Stomach (tissue), 9 donors: ENCODE data around the gene TRPC6. TPM values are rescaled to one million over a fixed set of nuclear protein-coding genes. Genes with fewer than 3 reads are reported as not detected.

Experiments used
- DNase-seq, 2 donors: peaks; one replicate each; pipeline versions ENCODE4 v3.0.0 to v3.0.0-alpha.2; 2013 to 2019
- H3K27ac ChIP-seq, 5 donors: fragments of 200-600 bp in 4 of 5; sonication (generic) in 4 of 5; one replicate each; pipeline ENCODE4 v1.5.1; 2013 to 2019; ENCODE audit warnings: mild to moderate bottlenecking in 1 of 5, moderate library complexity in 1 of 5
- H3K27me3 ChIP-seq, 3 donors: fragments of 200-600 bp; sonication (generic); one replicate each; pipeline ENCODE4 v1.5.1; 2017 to 2019; ENCODE audit warnings: mixed run types in 1 of 3
- H3K36me3 ChIP-seq, 4 donors: fragments of 200-600 bp; sonication (generic); 1 replicate in 3 of 4; 2 replicates in 1 of 4; pipeline ENCODE4 v1.5.1; 2016 to 2019
- H3K4me1 ChIP-seq, 4 donors: fragments of 200-600 bp; sonication (generic); one replicate each; pipeline ENCODE4 v1.5.1; 2016 to 2019
- H3K4me3 ChIP-seq, 4 donors: fragments of 200-600 bp; sonication (generic) in 3 of 4; one replicate each; pipeline ENCODE4 v1.5.1; 2016 to 2019; ENCODE audit warnings: mild to moderate bottlenecking in 1 of 4
- H3K9me3 ChIP-seq, 4 donors: fragments of 200-600 bp; sonication (generic); one replicate each; pipeline ENCODE4 v1.5.1; 2016 to 2019
- EP300 ChIP-seq: sonication (generic); formaldehyde crosslinking; IDR thresholded peaks from one replicate; pipeline ENCODE4 v1.6.1; 2017; ENCODE audit warnings: antibody characterized with exemption
- POLR2A ChIP-seq, 4 donors: fragments of 450-650 bp; IDR thresholded peaks; one replicate each; pipeline ENCODE4 v1.6.1; 2016; ENCODE audit warnings: antibody characterized with exemption in 4 of 4, control low read depth in 2 of 4, mild to moderate bottlenecking in 1 of 4, moderate library complexity in 1 of 4
- POLR2AphosphoS5 ChIP-seq, 3 donors: sonication (generic); formaldehyde crosslinking; IDR thresholded peaks; one replicate each; pipeline ENCODE4 v1.6.1; 2016; ENCODE audit warnings: antibody characterized with exemption in 3 of 3
- WGBS, 5 donors: extraction: QIAGEN DNeasy Blood & Tissue Kit in 3 of 5; methylation state at CpG; one replicate each; pipeline versions ENCODE4 v1.1.5 to v1.1.7; 2013 to 2018; 5-methylcytosine and 5-hydroxymethylcytosine counted together
- intact Hi-C: fragments of 100-400 bp; cut with DNase I; formaldehyde crosslinking; loops from one replicate; pipeline ENCODE4 v1.15.1; 2023; ENCODE audit warnings: low total_unique reads
- polyA plus RNA-seq, 3 donors: library from polyadenylated mRNA; stranded (reverse); fragments of 200-250 nt; gene quantifications; one replicate each; pipeline ENCODE4 v1.2.3, GENCODE V29; 2013
- total RNA-seq, 5 donors: library from RNA; depleted of rRNA; stranded (reverse); fragments of >200 nt; gene quantifications; one replicate each; pipeline versions ENCODE4 v1.1.0 to v1.2.3, GENCODE V29; 2014 to 2016
- TF ChIP-seq, protein P1 (sequence below), 7 experiments: fragments of 450-650 bp in 4 of 7; fragments of 200-600 bp in 3 of 7; sonication (generic) in 3 of 7; IDR thresholded peaks; one replicate each; pipeline ENCODE4 v1.5.1; 2016 to 2019; ENCODE audit warnings: antibody characterized with exemption in 7 of 7, control low read depth in 2 of 7, mild to moderate bottlenecking in 1 of 7
- donor health status: healthy with polysubstance abuse.
- donor health status: Bipolar disorder and iron deficiency.
- donor health status: healthy.

The TRPC6 gene
- total and polyA plus RNA-seq, 8 donors = 0.50 to 23.7 (median 2.0) TPM

DNA sequence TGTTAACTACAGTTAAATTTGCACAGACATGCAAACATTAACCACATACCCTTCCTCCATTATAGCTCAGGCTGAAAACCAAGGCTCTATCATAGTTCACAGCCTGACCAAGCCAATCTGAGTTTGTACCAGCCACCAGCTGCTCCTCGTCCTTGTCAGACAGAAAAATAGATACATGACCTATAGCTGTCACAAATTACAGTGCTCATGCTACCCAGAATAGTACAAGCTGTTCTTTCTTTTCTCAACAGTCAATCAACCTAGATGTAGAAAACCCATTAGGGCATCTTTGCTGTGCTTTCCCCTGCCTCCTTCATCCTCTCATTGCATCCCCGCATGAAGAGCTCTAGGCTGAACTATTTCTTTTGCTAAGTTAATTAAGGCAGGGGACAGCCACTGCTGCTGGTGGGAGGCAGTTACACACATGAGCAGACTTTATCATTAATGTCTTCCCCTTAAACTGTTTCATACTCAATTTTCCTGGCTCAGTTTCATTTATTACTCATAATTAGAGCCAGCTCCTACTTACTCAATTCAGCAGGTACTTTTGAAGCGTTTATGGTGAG lies 148.3 kb downstream of the TRPC6 start:
- H3K36me3 ChIP-seq = no peaks in the 10 kb centered on the region
- H3K27me3 ChIP-seq = no peaks in the 10 kb centered on the region
- DNase-seq = no peak
- intact Hi-C loops = loop anchor here (10.0 kb wide), 1 partner anchor 419 kb away; no protein-coding TSS in a partner anchor
- no peak overlapping the region for H3K4me3 ChIP-seq
- TF ChIP-seq EP300 (no peak), POLR2AphosphoS5 (IDR thresholded peaks at IDR 0.05) (no peak), POLR2A (IDR thresholded peaks at IDR 0.05) (no peak)
- H3K4me1 ChIP-seq = peaks cover 0 to 11% (median 1%) of the 10 kb centered on the region in 4 donors
- WGBS, 5 donors = 67 to 77% (median 76%) methylated on average over 3 of the region's 3 CpGs
- no peak overlapping the region for H3K27ac ChIP-seq
- no peaks in the 10 kb centered on the region for H3K9me3 ChIP-seq

DNA sequence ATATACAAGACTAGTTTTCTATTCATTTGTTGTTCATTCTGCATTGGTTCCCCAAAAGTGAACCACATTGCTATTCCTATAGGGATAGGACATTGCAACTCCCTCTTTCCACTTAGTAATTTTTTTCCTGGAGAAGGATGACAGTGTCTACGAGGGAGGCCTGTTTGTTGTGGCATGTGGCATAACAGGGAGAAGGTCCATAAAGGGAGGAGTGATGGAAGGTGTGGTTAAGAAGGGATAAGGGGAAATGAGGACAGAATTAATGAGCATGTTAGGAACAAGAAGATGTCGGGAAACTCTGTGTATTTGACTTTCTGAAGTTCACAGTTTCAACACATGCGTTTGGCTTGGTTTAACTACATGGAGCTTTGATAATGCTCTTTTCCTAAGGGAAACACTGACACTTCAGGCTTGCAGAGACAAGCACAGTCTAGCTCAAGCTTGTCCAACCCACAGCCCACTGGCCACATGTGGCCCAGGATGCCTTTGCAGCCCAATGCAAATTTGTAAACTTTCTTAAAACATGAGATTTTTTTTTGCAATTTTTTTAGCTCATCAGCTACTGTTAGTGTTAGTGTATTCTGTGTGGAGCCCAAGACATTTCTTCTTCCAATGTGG lies 149.7 kb downstream of the TRPC6 start:
- WGBS, 5 donors = 57 to 63% (median 61%) methylated on average over 3 of the region's 3 CpGs
- TF ChIP-seq, protein P1, sequence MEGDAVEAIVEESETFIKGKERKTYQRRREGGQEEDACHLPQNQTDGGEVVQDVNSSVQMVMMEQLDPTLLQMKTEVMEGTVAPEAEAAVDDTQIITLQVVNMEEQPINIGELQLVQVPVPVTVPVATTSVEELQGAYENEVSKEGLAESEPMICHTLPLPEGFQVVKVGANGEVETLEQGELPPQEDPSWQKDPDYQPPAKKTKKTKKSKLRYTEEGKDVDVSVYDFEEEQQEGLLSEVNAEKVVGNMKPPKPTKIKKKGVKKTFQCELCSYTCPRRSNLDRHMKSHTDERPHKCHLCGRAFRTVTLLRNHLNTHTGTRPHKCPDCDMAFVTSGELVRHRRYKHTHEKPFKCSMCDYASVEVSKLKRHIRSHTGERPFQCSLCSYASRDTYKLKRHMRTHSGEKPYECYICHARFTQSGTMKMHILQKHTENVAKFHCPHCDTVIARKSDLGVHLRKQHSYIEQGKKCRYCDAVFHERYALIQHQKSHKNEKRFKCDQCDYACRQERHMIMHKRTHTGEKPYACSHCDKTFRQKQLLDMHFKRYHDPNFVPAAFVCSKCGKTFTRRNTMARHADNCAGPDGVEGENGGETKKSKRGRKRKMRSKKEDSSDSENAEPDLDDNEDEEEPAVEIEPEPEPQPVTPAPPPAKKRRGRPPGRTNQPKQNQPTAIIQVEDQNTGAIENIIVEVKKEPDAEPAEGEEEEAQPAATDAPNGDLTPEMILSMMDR (IDR thresholded peaks at IDR 0.05) = no peak
- TF ChIP-seq POLR2AphosphoS5 (IDR thresholded peaks at IDR 0.05) (no peak), EP300 (no peak), POLR2A (IDR thresholded peaks at IDR 0.05) (no peak)
- no peaks in the 10 kb centered on the region for H3K36me3 ChIP-seq
- intact Hi-C loops = loop anchor here (10.0 kb wide), 1 partner anchor 421 kb away; no protein-coding TSS in a partner anchor
- no peak for DNase-seq
- peaks cover 0 to 4% (median 0%) of the 10 kb centered on the region in 4 donors for H3K9me3 ChIP-seq
- H3K27ac ChIP-seq = no peak overlapping the region
- H3K4me3 ChIP-seq = no peak overlapping the region
- no peaks in the 10 kb centered on the region for H3K27me3 ChIP-seq
- H3K4me1 ChIP-seq = peaks cover 3 to 22% (median 14%) of the 10 kb centered on the region in 4 donors

DNA sequence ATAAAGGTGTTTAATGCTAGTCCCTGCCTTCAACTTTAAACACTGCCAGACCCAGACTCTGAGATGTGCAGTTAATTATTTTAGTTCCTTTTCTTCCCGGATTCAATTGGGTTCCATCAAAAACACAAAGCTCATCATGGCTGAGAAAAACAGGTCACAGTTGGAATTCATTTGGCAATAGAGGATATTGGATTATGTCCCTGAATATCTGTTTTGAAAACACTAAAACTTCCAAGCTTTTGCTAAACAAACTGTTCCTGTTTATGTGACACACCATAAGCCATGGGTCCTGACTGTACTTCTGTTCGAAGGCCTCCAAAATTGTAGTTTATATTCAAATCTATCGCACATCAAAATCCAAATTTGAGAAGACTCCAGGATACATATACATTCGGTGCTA lies 150.7 kb downstream of the TRPC6 start:
- Histone ChIP-seq H3K36me3 (no peaks in the 10 kb centered on the region), H3K4me3 (no peak overlapping the region), H3K9me3 (peaks cover 0 to 12% (median 2%) of the 10 kb centered on the region in 4 donors), H3K4me1 (peaks cover 3 to 23% (median 16%) of the 10 kb centered on the region in 4 donors), H3K27ac (no peak overlapping the region), H3K27me3 (no peaks in the 10 kb centered on the region)
- TF ChIP-seq POLR2AphosphoS5 (IDR thresholded peaks at IDR 0.05) (no peak), EP300 (no peak), POLR2A (IDR thresholded peaks at IDR 0.05) (no peak)
- TF ChIP-seq, protein P1 (IDR thresholded peaks at IDR 0.05) = no peak
- DNase-seq = no peak
- 62 to 80% (median 74%) methylated on average over 4 of the region's 4 CpGs for WGBS, 5 donors
- intact Hi-C loops = loop anchor here (10.0 kb wide), 1 partner anchor 422 kb away; no protein-coding TSS in a partner anchor

DNA sequence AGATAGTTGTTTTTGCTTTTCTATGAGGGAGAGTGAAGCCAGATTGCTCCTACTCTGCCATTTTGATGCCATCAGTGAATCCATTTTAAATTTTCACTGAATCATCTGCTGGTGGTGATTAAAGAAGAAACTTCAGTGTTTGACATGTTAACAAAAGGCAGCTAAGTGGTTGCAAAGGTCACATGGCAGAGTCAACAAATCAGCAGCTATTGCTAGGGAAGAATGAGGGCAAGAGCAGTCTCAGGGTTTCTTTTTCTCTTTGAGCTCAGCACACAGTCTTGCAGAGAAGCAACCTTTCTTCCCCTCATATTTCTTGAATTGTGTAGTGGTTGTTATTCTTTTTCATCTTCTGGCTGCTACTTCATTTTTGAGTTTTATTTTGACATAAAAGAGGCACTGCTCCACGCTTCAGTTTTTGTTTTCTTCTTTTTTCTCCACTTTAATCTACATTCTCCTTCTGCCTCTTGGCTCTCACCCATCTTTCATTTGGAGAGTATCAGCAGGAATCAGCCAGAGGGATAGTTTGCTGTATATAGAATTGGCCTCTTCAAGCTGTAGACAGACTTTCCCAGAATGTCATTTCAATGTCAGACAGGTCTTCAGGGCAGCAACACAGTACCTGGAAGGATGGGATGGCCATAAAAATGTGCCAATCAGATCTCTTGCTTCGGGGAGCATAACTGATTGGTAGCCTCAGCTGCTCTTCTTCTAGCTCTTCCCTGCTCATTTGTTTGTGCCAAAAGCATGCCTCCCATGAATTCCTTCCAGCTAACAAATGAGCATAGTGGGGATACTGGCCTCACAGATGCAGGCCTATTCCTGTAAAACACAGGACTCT lies 153.9 kb downstream of the TRPC6 start:
- Histone ChIP-seq H3K4me3 (no peak overlapping the region), H3K36me3 (no peaks in the 10 kb centered on the region), H3K4me1 (peaks cover 3 to 23% (median 16%) of the 10 kb centered on the region in 4 donors), H3K27me3 (no peaks in the 10 kb centered on the region), H3K9me3 (peaks cover 0 to 13% (median 2%) of the 10 kb centered on the region in 4 donors), H3K27ac (peak overlapping the region in 1 of 5 donors; percentile 50)
- no peak for TF ChIP-seq POLR2AphosphoS5 (IDR thresholded peaks at IDR 0.05)
- TF ChIP-seq, protein P1 (IDR thresholded peaks at IDR 0.05) = no peak
- no peak for TF ChIP-seq EP300
- no peak for TF ChIP-seq POLR2A (IDR thresholded peaks at IDR 0.05)
- intact Hi-C loops = loop anchor here (10.0 kb wide), 1 partner anchor 425 kb away; no protein-coding TSS in a partner anchor
- WGBS, 5 donors = 37 to 51% (median 42%) methylated on average over 2 of the region's 2 CpGs
- DNase-seq = peak in 1 of 2 donors; percentile 75
